Sigmoid colon (tissue), 7 donors: ENCODE data around the gene TLL2. TPM values are rescaled to one million over a fixed set of nuclear protein-coding genes. Genes with fewer than 3 reads are reported as not detected.

Experiments used
- DNase-seq: peaks from one replicate; pipeline ENCODE4 v3.0.0-alpha.2; 2019
- H3K27ac ChIP-seq, 4 donors: fragments of 200-600 bp; sonication (generic); one replicate each; pipeline ENCODE4 v1.5.1; 2016 to 2019; ENCODE audit warnings: mild to moderate bottlenecking in 1 of 4
- H3K27me3 ChIP-seq, 3 donors: fragments of 200-600 bp; sonication (generic); one replicate each; pipeline ENCODE4 v1.5.1; 2019; ENCODE audit warnings: mild to moderate bottlenecking in 1 of 3
- H3K36me3 ChIP-seq, 4 donors: fragments of 200-600 bp; sonication (generic); one replicate each; pipeline ENCODE4 v1.5.1; 2016 to 2019
- H3K4me1 ChIP-seq, 4 donors: fragments of 200-600 bp; sonication (generic); one replicate each; pipeline ENCODE4 v1.5.1; 2017 to 2019
- H3K4me3 ChIP-seq, 4 donors: fragments of 200-600 bp; sonication (generic); one replicate each; pipeline ENCODE4 v1.5.1; 2017 to 2019; ENCODE audit warnings: mild to moderate bottlenecking in 2 of 4, moderate library complexity in 1 of 4
- H3K9me3 ChIP-seq, 4 donors: fragments of 200-600 bp in 3 of 4; sonication (generic) in 3 of 4; one replicate each; pipeline versions ENCODE4 v1.5.1 to v1.6.1; 2013 to 2019
- CTCF ChIP-seq, 4 experiments: fragments of 450-650 bp in 3 of 4; fragments of 200-600 bp in 1 of 4; IDR thresholded peaks; one replicate each; pipeline ENCODE4 v1.5.1; 2016 to 2019; ENCODE audit warnings: antibody characterized with exemption in 4 of 4, mild to moderate bottlenecking in 3 of 4, moderate library complexity in 2 of 4
- EP300 ChIP-seq, 4 donors: sonication (generic); formaldehyde crosslinking; IDR thresholded peaks; one replicate each; pipeline ENCODE4 v1.6.1; 2017; ENCODE audit warnings: antibody characterized with exemption in 4 of 4
- POLR2A ChIP-seq, 2 donors: fragments of 450-650 bp; IDR thresholded peaks; one replicate each; pipeline ENCODE4 v1.6.1; 2016; ENCODE audit warnings: antibody characterized with exemption in 2 of 2, mild to moderate bottlenecking in 2 of 2, moderate library complexity in 2 of 2
- POLR2AphosphoS5 ChIP-seq, 4 donors: sonication (generic); formaldehyde crosslinking; IDR thresholded peaks; one replicate each; pipeline ENCODE4 v1.6.1; 2017; ENCODE audit warnings: antibody characterized with exemption in 4 of 4
- whole genome bisulfite sequencing, 2 donors: extraction: QIAGEN DNeasy Blood & Tissue Kit; methylation state at CpG; one replicate each; pipeline ENCODE4 v1.1.7; 2013; 5-methylcytosine and 5-hydroxymethylcytosine counted together
- intact Hi-C: fragments of 100-400 bp; cut with DNase I; formaldehyde crosslinking; loops from one replicate; pipeline ENCODE4 v1.15.1; 2023
- polyA plus RNA-seq, 3 donors: library from polyadenylated mRNA; stranded (reverse); fragments of 200-250 nt; gene quantifications; one replicate each; pipeline ENCODE4 v1.2.3, GENCODE V29; 2013
- total RNA-seq, 4 donors: library from RNA; depleted of rRNA; stranded (reverse); fragments of >200 nt; gene quantifications; one replicate each; pipeline ENCODE4 v1.1.0, GENCODE V29; 2016
- donor health status: healthy with polysubstance abuse.
- donor health status: Bipolar disorder and iron deficiency.
- donor health status: healthy.

The TLL2 gene
- total and polyA plus RNA-seq, 7 donors: 0.14 to 2.2 (median 0.36) TPM; not detected in 2

- Histone ChIP-seq H3K36me3 (no peaks in the 10 kb centered on the region), H3K4me1 (peaks cover 0 to 10% (median 4%) of the 10 kb centered on the region in 4 donors), H3K27ac (no peak overlapping the region), H3K4me3 (no peak overlapping the region), H3K9me3 (no peaks in the 10 kb centered on the region), H3K27me3 (no peaks in the 10 kb centered on the region)
- intact Hi-C loops: no loop called here
- WGBS, 2 donors: 84 to 91% methylated on average over 11 of the region's 11 CpGs
- TF ChIP-seq CTCF (IDR thresholded peaks at IDR 0.05) (no peak), EP300 (IDR thresholded peaks at IDR 0.05) (no peak), POLR2AphosphoS5 (IDR thresholded peaks at IDR 0.05) (no peak), POLR2A (IDR thresholded peaks at IDR 0.05) (no peak)
- DNase-seq: peak; percentile 42
Measured at GRCh38 chr10:96410296-96410695, 103.4 kb downstream of the TLL2 start.

- Histone ChIP-seq H3K4me3 (no peak overlapping the region), H3K27me3 (no peaks in the 10 kb centered on the region), H3K27ac (no peak overlapping the region), H3K4me1 (peaks cover 0 to 4% (median 1%) of the 10 kb centered on the region in 4 donors), H3K36me3 (no peaks in the 10 kb centered on the region), H3K9me3 (no peaks in the 10 kb centered on the region)
- DNase-seq: no peak
- whole genome bisulfite sequencing, 2 donors: 74 to 86% methylated on average over 1 of the region's 1 CpG
- intact Hi-C loops: no loop called here
- TF ChIP-seq POLR2A (IDR thresholded peaks at IDR 0.05) (no peak), CTCF (IDR thresholded peaks at IDR 0.05) (no peak), POLR2AphosphoS5 (IDR thresholded peaks at IDR 0.05) (no peak), EP300 (IDR thresholded peaks at IDR 0.05) (no peak)
Measured at GRCh38 chr10:96408201-96408600, 105.5 kb downstream of the TLL2 start.

- no peak overlapping the region for H3K27ac ChIP-seq
- intact Hi-C loops: no loop called here
- DNase-seq: no peak
- H3K27me3 ChIP-seq: no peaks in the 10 kb centered on the region
- TF ChIP-seq POLR2AphosphoS5 (IDR thresholded peaks at IDR 0.05) (no peak), POLR2A (IDR thresholded peaks at IDR 0.05) (no peak), CTCF (IDR thresholded peaks at IDR 0.05) (no peak), EP300 (IDR thresholded peaks at IDR 0.05) (no peak)
- H3K4me1 ChIP-seq: no peaks in the 10 kb centered on the region
- H3K4me3 ChIP-seq: no peak overlapping the region
- H3K36me3 ChIP-seq: no peaks in the 10 kb centered on the region
- WGBS, 2 donors: 87% methylated on average over 15 of the region's 15 CpGs
- no peaks in the 10 kb centered on the region for H3K9me3 ChIP-seq
Measured at GRCh38 chr10:96407560-96408069, 106.1 kb downstream of the TLL2 start.

GRCh38 chr10:96406091-96406490 is 107.6 kb downstream of the TLL2 start:
- Histone ChIP-seq H3K4me1 (no peaks in the 10 kb centered on the region), H3K27me3 (no peaks in the 10 kb centered on the region), H3K9me3 (no peaks in the 10 kb centered on the region), H3K4me3 (no peak overlapping the region), H3K36me3 (no peaks in the 10 kb centered on the region), H3K27ac (no peak overlapping the region)
- DNase-seq: peak; percentile 36
- 65 to 77% methylated on average over 5 of the region's 5 CpGs for WGBS, 2 donors
- TF ChIP-seq EP300 (IDR thresholded peaks at IDR 0.05) (no peak), CTCF (IDR thresholded peaks at IDR 0.05) (no peak), POLR2AphosphoS5 (IDR thresholded peaks at IDR 0.05) (no peak), POLR2A (IDR thresholded peaks at IDR 0.05) (no peak)
- intact Hi-C loops: no loop called here
